Stimulated activated CD4-positive, alpha-beta T cell treated with anti-CD3 and anti-CD28 coated beads, Interleukin-4, amount 100 ng/mL, for 48 hours (primary cell): ENCODE data around the gene MCM9.
A peak's percentile ranks its signal among the peaks of the same experiment; 100 is the strongest.

Source experiments
- DNase-seq, 2 donors: peaks; one replicate each; pipeline ENCODE4 v3.0.0-alpha.2; 2020; ENCODE audit warnings: low read depth in 2 of 2

The MCM9 gene

DNA sequence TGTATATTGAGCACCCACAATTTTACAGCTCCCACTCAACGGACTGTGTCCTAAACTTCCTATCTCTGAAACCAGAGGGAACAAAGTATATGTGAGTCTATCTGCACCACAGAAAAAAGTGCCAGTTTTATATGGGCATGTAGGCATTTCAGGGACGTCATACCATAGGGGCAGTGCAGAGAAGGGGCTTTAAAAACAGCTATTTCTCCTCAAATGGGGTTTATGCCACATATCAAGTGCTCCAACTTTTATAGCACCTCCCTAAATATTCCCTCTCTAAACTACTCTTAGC is 69.9 kb downstream of the MCM9 start:
- DNase-seq = no peak

DNA sequence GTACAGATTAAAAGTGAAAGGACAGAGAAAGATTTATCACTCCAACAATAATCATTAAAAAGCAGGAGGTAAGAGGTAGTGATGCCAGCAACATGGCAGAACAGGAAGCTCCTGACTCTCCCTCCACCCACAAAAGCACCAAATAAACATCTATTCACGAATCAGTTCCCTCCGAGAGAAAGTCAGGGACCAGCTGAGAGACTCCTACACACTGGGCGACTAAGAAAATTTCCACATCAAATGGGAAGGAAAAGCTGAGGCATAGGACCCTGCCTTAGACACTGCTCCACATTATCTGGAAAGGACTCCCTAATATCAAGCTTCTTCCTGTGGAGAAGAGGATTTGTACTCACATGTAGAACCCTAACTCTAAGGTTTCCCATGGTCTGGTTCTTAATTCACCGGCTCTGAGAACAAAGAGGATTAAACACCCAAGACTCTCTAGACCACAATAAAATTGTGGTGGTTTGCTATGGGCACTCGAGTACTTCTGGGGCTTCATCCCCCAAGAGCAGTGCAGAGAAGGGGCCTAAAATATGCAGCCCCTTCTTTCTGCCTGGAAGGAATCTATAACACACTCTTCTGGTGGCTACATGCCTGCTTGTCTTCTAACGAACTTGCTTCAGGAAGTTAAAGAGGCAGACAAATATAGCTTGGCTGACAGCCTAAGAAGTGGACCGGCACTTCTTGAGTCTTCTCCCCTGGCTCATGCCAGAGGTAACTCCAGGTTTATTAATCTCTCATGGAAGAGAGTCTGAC is 70.4 kb downstream of the MCM9 start:
- no peak for DNase-seq

DNA sequence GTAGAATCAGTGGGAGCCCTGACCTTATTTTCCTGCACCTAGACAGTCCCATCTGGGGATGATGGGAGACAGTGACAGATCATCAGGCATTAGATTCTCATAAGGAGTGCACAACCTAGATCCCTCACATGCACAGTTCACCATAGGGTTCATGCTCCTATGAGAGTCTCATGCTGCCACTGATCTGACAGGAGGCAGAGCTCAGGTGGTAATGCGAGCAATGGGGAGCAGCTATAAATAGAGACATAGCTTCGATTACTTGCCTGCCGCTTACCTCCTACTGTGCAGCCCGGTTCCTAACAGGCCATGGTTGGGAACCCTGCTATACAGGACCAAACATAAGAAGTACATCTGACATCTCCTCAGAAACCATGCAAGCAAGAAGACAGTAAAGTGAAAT is 72.5 kb downstream of the MCM9 start:
- DNase-seq = no peak

DNA sequence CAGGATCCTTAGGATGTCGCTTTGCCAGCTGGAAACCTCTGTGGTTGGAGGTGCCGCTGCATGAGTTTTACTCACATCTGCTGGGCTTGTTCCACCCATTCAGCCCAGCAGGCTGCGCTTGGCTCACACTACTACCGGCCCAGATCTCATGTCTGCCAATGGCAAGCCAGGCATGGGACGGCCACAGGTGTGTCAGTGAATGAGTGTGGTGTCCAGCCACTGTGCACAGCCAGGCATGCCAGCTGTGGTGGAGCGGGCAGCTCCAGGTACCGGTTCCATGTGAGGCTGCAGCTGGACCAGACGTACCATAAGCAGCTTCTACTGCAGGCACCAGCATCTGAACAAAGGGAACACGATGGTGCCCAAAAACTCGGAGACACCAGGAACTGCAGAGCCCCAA is 74.1 kb downstream of the MCM9 start:
- DNase-seq = no peak

DNA sequence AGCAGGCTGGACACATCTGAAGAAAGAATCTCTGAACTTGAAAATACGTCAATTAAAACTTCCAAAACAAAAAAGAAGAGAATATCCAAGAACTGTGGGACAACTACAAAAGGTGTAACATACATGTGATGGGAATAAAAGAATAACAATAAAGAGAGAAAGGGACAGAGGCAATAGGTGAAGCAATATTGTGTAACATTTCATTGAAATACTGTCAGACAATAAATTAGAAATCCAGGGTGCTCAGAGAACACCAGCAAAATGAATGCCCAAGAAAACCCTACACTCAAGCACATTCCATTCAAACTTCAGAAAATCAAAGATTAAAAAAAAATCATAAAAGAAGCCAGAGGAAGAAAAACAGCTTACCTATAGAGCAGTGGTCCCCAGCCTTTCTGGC is 74.6 kb downstream of the MCM9 start:
- no peak for DNase-seq

DNA sequence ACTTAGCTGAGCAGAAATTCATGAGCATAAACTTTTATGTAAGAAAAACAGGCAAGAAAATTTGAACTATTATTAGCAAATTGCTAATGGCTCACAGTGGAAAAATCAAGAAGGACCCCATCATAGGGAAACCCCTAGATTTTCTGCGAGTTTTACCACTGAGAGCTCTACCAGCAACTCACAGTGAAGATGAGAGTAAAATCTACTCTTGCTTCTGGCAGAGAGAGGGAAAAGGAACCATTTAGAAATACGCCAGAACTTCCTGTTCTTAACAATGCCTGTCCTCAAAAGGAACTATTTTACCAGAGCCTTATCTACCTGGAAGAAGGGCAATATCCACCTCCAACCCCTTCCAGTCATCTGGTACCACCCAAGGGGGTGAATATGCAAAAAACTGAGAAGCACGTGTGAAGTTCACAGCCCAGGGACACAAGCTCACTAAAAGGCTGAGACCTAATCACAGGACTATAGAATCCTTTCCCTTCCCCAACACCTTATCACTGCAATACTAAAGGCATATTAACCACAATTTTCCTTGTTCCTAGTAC is 75.4 kb downstream of the MCM9 start:
- DNase-seq = no peak

DNA sequence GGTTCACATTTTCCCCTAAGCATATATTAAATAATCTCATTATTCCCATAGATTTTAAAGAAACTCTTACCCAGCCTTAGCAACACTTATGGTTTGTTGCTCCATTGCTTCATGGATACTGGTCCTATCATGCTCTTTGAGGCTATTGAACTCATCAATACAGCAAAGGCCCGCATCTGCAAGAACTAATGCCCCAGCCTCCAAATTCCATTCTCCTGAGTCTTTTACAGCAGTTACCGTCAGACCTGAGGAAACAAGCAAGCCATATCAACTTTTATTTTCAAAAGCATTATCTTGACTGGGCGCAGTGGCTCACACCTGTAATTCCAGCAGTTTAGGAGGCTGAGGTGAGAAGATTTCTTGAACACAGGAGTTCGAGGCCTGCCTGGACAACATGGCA is 78.7 kb downstream of the MCM9 start:
- DNase-seq = no peak

DNA sequence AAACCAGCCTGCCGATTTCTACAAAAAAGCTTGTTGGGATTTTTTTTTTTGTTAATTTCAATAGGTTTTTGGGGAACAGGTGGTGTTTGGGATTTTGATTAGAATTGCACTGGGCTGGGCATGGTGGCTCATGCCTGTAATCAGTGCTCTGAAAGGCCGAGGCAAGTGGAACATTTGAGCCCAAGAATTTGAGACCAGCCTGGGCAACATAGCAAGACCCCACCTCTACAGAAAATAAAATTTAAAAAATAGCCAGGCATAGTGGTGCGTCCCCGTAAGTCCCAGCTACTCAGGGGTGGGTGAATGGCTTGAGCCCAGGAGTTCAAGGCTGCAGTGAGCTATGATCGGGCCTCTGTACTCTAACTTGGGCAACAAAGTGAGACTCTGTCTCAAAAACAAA is 81.6 kb downstream of the MCM9 start:
- DNase-seq = no peak

DNA sequence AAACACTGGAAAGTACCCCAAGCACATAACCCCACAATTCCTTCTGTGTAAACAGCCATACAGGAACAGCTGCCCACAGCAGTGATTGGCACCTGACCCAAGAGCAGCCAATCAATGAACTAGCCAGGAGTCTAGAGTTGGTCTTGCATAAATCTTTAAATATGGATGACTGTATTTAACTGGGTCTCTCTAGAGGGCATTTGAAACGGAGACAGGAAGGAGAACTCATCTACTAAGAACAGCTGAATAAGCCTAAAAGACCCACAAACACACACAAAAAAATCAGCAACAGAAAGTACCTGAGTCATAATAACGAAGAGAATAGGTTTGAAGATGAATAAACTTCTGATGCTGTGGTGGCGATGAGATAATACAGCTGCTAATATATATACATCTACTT is 90.0 kb downstream of the MCM9 start:
- no peak for DNase-seq

DNA sequence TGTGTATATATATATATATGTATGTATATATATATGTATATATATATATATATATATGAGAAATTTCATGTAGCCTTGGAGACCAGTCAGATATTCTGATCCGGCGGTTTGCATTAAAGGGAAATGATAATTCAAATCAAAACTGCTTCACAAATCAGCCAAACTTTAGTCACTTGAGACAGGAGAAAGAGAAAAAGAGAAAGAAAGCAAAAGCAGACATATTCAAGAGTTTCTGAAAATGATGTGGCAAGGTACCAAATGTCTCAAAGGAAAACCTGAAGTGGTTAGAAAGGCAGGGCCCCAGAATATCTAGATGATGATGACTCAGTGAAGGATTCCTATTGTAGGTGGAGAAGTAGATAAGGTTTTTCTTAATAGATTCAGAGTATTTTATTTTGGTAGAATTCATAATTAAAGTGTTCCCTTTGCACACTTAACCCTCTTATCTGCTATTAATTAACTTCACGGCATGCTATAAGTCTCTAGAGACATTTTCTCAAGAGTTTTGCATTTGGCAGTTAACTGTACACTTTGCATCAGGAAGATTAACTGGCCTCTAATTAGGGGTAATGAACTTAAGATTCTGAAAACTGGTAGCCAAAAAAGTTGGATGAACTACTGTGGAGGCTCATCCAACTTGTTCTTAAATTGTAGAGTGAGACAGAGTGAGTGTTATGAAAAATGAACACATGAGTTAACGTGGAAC is 91.1 kb downstream of the MCM9 start:
- DNase-seq = no peak

DNA sequence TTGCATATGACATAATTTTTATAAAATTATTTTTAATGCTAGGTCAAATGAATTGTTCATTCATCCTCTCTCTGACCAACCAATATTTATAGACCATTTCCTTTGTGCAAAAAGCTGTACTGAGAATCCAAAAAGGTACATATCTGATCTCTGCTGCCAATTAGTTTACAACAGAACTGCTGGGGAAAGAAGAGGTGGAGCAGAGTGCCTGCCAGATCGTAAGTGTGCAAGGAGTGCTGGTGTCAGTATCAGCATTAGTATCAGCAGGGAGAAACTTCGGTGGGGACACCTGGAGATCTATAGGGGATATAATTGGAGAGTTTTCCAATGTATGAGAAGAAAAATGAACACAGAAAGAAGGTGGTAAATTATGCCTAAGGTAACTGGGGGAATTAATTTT is 104.3 kb downstream of the MCM9 start:
- no peak for DNase-seq

DNA sequence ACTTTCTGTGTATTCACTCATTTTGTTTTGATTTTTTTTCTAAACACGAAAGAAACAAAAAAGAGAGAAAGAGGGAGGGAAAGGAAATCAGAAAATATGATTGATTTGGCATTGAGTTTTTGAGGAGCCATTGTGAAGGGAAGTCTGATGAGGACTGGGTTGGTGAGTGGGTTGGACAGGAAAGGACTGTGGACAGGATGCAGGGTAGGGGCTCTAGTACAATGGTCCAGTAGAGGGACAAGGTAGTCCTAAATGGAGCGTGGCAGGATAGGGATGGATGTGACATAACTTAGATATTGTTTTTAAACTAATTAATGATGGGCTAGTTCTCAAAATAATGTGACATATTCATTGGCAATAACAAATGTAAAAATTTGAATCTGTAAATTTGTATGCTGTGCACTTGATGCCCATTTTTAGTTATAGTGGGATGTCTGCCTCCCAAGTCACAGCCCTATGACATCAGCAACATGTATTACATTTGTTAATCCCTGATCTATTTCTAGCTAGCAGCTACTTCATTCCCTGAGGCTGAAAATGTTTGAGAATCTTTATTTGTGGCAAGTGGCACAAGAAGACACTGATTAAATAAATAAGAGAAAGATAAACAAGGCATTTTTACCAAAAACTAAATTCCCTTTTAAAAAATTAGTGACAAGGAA is 105.0 kb downstream of the MCM9 start:
- no peak for DNase-seq

DNA sequence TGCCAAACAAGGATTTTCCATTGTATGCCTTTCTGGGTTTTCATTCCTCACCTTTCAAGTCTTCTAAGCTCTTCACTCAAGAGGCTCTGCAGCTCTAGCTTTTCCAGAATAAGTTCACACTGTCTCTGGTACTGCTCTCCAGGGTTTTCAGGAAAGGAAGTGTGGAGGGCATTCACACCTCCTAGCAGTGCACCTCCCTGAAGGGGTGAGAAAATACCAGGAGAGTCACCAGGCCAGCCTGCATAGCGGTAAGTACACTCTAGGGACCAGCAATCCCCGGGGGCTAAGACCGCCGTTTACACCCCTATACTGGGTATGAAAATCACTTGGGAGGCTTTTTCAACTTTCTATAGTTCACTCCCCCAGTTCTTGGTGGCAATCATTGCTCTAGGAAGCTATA is 108.9 kb downstream of the MCM9 start:
- DNase-seq = no peak

DNA sequence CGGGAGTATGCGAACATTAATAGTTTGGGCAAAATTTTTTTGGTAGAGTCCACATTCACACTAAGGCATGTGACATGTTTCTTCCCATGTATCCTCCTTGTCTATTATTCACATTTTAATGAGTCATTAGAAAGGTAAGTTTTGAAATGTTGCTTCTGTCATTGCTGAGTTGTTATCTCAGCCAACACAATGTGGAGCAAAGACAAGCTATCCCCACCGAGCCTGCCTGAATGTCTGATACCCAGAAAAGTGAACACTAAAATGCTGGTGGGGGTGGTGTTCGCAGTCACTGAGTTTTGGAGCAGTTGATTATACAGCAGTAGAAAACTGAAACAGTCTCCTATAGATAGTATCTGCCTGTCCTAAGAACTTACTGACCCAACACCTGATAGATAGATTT is 109.3 kb downstream of the MCM9 start:
- no peak for DNase-seq

DNA sequence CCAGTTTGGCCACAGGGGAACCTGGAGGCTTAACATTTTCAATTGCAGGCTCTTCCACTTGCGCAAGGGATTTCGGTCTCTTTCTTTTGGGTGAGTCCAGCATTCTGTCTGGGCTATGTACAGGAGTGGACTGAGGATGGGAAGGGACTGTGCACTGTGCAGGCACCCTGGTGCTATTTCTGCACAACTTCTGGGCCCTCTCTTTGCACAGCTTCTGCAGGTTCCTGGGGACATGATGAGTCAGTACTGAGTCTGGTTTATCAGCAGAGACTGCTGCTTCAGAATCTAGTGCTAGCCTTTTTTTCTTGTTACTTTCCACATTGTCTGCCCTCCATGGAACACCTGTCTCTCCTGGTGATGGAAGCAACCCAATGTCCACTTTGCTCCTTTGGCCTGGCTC is 119.5 kb downstream of the MCM9 start:
- DNase-seq = no peak

DNA sequence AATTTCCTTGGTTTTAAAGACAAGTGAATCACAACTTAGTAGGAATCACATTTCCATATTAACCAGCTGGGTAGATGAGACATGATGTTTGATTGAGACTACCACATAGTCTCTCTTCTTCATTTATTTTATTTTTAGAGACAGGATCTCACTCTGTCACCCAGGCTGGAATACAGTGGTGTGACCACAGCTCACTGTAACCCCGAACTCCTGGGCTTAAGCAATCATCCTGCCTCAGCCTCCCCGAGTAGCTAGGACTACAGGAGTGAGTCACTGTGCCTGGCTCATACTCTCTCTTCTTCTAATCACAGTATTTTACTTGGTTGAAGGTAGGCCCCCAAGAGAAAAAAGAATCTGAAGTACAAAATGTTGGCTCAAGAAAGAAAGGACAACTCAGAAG is 121.2 kb downstream of the MCM9 start:
- no peak for DNase-seq

DNA sequence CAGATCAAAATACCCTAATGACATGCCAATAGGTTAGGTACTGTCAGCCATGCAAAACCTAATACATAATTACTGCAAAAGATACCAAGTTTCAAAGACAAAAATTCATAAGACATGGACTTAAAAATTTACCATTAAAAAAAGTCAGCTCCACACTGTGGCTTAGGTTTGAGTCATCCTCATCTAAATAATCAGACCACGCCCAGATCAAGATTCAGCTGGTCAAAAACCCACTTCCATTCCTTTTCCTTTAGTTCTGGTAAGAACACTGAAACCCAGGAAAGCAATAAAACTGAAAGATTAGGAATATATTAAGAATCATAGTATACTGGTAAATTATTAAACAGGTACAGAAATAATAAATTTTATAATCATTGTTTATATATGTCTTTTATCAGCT is 122.0 kb downstream of the MCM9 start:
- DNase-seq = no peak

DNA sequence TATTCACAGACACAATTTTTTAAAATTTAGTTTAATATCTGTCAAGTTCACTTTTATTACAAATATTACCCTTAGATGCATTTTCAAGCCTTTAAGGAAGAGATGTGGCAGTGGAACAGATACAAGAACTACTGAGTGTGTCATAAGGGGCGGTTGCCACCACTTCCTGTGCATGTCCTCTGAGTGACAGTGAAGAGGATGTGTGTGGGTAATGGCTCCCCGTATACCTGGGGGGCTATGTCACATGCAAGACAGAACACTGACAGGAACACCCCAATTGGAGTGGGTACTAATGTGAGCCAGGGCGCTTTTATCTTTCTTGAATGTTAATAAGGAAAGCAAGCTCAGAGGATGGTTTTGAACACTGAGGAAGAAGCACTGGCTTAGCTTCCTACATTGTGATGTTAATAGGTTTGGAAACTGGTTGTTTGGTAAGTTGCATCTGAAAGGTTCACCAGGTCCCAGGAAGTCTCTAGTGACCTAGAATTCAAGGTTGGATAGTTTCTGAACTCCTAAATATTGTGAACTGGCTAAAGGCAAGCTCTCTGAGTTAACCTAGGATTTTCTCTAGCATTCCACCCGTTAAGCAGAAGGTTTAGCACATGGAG is 124.4 kb downstream of the MCM9 start:
- peak in 1 of 2 donors; percentile 25 for DNase-seq

DNA sequence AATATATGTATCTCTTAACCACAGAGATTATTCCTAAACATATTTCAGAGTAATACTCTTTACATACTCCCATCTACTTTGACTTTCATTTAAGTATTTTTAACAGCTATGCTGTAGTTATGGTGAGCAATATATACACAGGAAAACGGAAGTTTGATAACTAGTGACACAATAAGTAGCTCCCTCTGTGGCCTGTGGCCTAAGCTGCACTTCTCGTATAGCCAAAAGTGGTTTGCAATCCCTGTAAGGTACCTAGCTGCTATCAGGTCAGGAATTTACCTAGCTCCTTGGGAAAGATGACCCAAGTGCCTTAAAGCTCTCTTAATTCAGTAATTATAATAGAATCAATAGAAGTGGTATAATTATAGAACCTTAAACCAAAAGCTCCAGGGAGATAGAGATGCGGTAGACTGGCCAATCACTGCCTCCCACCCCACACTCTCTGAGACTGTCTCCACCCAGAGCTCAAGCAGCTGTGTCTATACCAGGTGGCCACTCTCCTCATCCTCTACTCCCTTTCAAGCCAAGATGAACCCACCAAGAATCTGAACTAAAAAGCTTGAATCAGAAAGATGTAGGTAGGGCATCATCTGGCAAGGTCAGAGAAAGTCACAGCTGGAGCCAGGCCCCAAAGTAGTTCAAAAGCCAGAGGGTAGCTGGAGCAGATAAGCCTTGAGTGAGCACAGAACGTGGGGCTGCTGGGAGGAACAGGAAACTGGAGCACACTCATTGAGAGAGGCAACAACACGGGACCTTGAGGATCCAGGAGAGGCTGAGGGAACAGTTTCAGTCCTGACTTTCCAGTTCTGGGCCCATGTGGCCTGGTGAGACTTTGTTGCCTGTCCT is 125.9 kb downstream of the MCM9 start:
- DNase-seq = no peak

DNA sequence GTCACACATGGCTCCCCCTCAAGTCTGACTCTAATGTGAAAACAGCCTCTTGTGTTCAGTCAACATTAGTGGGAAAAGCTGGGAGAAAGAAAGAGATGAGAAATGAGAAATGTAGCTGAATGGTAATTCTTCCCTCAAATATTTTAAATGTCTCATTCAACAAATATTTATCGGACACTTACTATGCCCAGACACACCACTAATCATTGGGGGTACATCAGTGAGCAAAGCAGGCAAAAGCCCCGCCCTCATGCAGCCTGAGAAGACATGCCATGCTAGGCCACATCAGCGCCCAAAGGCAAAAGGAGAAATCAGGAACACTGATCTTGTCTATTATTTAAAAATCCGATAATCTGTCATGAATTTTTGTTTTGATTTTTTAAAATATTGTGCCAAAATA is 130.9 kb downstream of the MCM9 start:
- no peak for DNase-seq

DNA sequence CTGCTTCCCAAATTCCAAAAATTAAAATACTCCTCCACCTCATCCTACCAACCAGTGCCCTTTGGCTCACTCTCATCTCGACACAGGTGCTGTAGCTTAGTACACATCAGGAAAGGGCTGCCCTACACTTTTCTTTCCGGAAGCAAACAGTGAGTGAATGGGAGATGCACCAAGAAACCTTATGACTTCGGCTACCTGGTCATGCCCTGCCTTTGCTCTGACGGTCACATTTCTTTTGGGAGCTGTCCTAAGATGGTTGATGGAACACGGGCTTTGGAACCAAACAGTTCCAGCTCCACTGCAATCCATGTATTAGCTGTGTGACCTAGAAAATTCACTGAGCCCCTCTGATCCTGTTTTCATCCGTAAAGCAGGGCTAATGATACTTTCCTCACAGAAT is 133.7 kb downstream of the MCM9 start:
- DNase-seq = no peak
